Activated CD4-positive, CD25-positive, alpha-beta regulatory T cell (primary cell): ENCODE results near the gene CTXND1.
"Not testable (repeated sequence)": the region's sequence is repeated elsewhere in the genome, so short reads cannot be mapped to it uniquely, and the experiment has no call there.

Source experiments
- DNase-seq, 4 experiments: peaks; one replicate each; lab custom pipeline; 2025; lab: John Stamatoyannopoulos, UW

CTXND1 gene

GRCh38 chr15:80252121-80252518, at the start of gene CTXND1:
TSS of gene CTXND1 (minus strand) at chr15:80252213. CDS start at chr15:80201949, 50,264 bp downstream.
- DNase-seq = no peak

GRCh38 chr15:80301472-80301871, 49.5 kb upstream of the CTXND1 start:
- DNase-seq = no peak

GRCh38 chr15:80295777-80296176, 43.8 kb upstream of the CTXND1 start:
- DNase-seq = not testable (repeated sequence)

- DNase-seq = no peak
Measured at GRCh38 chr15:80292079-80292478, 40.1 kb upstream of the CTXND1 start.

GRCh38 chr15:80290891-80291290, 38.9 kb upstream of the CTXND1 start:
- DNase-seq = not testable (repeated sequence)

GRCh38 chr15:80289528-80290495, 37.8 kb upstream of the CTXND1 start:
- DNase-seq = no peak

GRCh38 chr15:80288131-80288530, 36.1 kb upstream of the CTXND1 start:
- no peak for DNase-seq

GRCh38 chr15:80286055-80286454, 34.0 kb upstream of the CTXND1 start:
- no peak for DNase-seq

- no peak for DNase-seq
Measured at GRCh38 chr15:80285379-80285778, 33.4 kb upstream of the CTXND1 start.

GRCh38 chr15:80283531-80283930, 31.5 kb upstream of the CTXND1 start:
- no peak for DNase-seq

- DNase-seq = no peak
Measured at GRCh38 chr15:80277147-80277546, 25.1 kb upstream of the CTXND1 start.

GRCh38 chr15:80275961-80276360, 23.9 kb upstream of the CTXND1 start:
- DNase-seq = no peak

GRCh38 chr15:80274996-80275395, 23.0 kb upstream of the CTXND1 start:
- DNase-seq = no peak

GRCh38 chr15:80274554-80274953, 22.5 kb upstream of the CTXND1 start:
- no peak for DNase-seq

GRCh38 chr15:80272987-80273386, 21.0 kb upstream of the CTXND1 start:
- no peak for DNase-seq

GRCh38 chr15:80270472-80270871, 18.5 kb upstream of the CTXND1 start:
- DNase-seq = no peak

- no peak for DNase-seq
Measured at GRCh38 chr15:80268101-80268500, 16.1 kb upstream of the CTXND1 start.

GRCh38 chr15:80267658-80268057, 15.6 kb upstream of the CTXND1 start:
- no peak for DNase-seq

GRCh38 chr15:80266745-80267144, 14.7 kb upstream of the CTXND1 start:
- DNase-seq = no peak

GRCh38 chr15:80266113-80266512, 14.1 kb upstream of the CTXND1 start:
- no peak for DNase-seq

GRCh38 chr15:80265021-80265420, 13.0 kb upstream of the CTXND1 start:
- no peak for DNase-seq

GRCh38 chr15:80264031-80264430, 12.0 kb upstream of the CTXND1 start:
- DNase-seq = no peak

- no peak for DNase-seq
Measured at GRCh38 chr15:80260551-80260950, 8.5 kb upstream of the CTXND1 start.
